ENCODE data around the gene GET3.

DNA sequence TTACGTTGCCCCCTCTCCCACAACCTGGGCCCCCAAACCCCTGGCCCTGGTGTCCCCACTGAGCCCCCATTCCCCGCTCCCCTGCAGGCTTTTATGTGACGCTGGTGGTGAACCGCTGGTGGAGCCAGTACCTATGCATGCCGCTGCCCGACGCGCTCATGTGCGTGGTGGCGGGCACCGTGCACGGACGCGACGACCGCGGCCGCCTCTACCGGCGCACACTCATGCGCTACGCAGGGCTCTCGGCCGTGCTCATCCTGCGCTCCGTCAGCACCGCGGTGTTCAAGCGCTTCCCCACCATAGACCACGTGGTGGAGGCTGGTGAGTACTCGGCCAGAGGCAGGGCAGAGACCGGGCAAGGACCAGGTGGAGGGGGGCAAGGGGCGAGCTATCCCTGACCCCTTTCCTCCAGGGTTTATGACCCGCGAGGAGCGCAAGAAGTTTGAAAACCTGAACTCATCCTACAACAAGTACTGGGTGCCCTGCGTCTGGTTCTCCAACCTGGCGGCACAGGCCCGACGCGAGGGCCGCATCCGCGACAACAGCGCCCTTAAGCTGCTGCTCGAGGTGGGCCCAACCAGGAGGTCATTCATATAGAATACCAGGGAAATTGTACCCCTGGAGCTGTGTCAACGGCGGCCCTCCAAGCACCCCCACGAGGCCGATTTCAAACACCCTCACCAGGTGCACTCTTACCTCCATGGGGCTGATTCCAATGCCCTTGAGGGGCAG is 17.3 kb downstream of the GET3 start:
- TF ChIP-seq, protein P1, sequence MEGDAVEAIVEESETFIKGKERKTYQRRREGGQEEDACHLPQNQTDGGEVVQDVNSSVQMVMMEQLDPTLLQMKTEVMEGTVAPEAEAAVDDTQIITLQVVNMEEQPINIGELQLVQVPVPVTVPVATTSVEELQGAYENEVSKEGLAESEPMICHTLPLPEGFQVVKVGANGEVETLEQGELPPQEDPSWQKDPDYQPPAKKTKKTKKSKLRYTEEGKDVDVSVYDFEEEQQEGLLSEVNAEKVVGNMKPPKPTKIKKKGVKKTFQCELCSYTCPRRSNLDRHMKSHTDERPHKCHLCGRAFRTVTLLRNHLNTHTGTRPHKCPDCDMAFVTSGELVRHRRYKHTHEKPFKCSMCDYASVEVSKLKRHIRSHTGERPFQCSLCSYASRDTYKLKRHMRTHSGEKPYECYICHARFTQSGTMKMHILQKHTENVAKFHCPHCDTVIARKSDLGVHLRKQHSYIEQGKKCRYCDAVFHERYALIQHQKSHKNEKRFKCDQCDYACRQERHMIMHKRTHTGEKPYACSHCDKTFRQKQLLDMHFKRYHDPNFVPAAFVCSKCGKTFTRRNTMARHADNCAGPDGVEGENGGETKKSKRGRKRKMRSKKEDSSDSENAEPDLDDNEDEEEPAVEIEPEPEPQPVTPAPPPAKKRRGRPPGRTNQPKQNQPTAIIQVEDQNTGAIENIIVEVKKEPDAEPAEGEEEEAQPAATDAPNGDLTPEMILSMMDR (IDR thresholded peaks at IDR 0.05; ENCODE audit: low read length): no peak
- TF ChIP-seq EZH2 (optimal IDR thresholded peaks at IDR 0.05; ENCODE audit: low read depth, low read length) (no peak), EZH2phosphoT487 (IDR thresholded peaks at IDR 0.05; ENCODE audit: low read length) (no peak)

Data from MM.1S (cell line).